Activated effector memory CD4-positive, alpha-beta T cell treated with Interleukin-2 at 50 U/mL for 16 hours (primary cell): ENCODE results near the gene GFI1.
"Not testable (repeated sequence)": the region's sequence is repeated elsewhere in the genome, so short reads cannot be mapped to it uniquely, and the experiment has no call there.

Experiments
- DNase-seq: peaks from one replicate; pipeline ENCODE4 v3.0.0-alpha.2; 2020

Gene GFI1

DNA sequence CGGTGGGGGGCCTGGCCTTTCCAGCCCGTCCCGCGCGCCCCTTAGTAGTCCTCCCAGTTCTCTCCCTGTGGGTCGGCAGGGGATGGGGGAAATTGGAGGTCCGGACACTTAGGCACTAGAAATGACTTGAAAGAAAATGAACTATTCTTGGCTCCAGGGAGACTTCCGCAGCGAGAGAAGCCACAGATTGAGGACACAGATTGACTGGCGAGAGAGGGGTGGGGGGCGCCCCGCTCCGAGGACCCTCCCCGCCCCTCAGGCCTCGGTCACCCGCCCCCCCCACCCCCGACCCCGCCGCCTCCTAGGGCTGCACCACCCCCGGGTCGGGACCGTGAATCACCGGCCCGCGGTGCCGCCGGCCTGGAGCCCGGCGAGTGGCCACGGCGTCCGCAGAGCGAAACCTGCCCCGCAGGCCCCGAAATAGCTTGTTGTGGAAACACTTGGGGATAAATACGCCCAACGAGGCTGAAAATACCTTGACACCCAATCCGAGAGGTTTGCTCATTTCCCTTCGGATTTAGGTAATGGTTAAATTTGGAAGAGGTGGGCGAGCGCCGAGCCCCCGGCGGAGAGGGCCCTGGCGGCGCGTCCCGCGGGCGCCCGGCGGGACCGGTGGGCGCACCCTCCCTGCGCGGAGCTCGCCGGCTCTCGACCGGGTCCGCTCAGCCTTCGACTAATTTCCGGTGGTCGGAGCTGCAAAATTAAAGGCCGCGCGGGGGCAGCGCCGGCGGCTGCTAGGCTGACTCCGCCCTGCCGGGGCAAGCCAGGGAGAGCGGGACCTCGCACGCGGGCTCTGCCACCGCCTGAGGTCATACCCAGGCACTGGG is at the start of gene GFI1:
Gene GFI1 (minus strand): TSS at position 675 of the 827 bp plus-strand sequence. CDS start 3,438 bp downstream, outside the sequence.
- peak; percentile 49 for DNase-seq

DNA sequence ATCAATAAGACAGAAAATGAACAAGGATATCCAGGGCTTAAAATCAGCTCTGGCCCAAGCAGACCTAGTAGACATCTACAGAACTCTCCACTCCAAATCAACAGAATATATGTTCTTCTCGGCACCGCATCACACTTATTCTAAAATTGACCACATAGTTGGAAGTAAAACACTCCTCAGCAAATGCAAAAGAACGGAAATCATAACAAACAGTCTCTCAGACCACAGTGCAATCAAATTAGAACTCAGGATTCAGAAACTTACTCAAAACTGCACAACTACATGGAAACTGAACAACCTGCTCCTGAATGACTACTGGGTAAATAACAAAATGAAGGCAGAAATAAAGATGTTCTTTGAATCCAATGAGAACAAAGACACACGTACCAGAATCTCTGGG is 45.6 kb upstream of the GFI1 start:
- not testable (repeated sequence) for DNase-seq

DNA sequence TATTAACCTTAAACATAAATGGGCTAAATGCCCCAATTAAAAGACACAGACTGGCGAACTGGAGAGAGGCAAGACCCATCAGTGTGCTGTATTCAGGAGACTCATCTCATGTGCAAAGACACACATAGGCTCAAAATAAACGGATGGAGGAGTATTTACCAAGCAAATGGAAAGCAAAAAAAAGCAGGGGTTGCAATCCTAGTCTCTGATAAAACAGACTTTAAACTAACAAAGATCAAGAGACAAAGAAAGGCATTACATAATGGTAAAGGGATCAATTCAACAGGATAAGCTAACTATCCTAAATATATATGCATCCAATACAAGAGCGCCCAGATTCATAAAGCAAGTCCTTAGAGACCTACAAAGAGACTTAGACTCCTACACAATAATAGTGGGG is 45.2 kb upstream of the GFI1 start:
- not testable (repeated sequence) for DNase-seq

DNA sequence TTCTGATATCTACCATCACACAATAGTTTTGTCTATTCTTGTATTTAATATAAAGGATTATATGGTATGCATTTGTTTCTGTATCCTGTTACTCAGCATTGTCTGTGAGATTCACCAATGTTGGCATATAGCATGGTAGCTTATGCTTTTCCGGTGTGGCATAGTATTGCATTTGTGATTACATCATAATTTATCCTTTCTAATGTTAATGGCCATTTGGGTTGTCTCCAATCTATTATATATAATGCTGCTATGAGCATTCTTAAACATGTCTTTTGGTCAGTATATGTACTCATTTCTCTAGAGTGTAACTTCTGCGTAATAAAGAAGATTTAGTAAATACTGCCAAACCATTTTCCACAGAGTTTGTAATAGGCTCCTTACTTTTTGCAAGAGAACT is 40.9 kb upstream of the GFI1 start:
- no peak for DNase-seq

DNA sequence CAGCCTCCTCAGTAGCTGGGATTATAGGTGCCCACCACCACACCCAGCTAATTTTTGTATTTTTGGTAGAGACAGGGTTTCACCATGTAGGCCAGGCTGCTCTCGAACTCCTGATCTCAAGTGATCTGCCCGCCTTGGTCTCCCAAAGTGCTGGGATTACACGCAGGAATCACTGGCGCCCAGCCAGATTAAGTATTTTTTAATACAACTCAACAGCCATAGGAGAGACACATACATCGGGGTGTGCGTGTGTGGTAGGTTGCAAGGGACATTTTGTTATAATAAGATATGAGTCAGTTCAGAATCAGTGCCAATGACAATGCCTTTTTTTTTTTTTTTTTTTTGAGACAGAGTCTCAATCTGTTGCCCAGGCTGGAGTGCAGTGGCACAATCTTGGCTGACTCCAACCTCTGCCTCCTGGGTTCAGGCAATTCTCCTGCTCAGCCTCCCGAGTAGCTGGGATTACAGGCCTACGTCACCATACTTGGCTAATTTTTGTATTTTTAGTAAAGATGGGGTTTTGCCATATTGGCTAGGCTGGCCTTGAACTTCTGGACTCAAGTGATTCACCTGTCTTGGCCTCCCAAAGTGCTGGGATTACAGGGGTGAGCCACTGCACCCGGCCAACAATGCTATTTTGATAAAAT is 38.3 kb upstream of the GFI1 start:
- DNase-seq, result not testable (repeated sequence)

DNA sequence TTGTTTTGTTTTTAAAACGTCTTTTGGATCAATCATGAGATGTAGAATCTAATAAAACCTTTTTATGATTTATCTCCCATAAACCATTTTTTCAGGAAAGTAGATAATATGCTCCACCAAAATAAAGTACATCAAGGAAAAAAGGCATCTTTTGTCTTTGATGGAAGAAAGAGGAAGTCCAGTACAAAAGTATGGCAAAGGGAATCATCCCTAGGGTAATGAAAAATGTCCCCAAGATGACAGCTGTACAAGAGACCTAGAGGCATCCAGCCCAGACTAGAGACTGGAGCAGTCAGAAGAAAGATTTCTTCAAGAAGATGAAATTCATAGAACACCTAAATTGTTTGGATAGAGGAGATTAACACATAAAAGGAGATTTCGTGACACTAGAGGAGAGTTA is 32.3 kb upstream of the GFI1 start:
- no peak for DNase-seq

DNA sequence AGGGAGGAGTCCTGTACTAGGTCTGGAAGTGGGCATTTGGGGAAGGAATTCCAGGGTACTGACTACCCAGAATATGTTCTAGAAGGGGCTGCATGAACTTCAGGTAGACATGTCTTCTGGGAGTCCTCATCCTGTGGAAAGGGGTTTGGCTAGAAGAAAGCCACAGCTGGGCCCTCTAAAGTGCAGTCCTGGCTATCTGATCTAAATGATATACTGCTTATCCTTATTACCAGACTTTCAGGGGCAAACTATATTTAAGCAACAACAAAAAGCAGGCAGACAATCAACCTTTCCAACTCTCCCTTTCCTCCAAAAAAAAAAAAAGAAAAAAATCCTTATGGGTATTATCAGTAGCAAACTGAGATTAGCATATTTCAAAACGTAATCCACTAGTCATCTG is 29.8 kb upstream of the GFI1 start:
- DNase-seq, result no peak

DNA sequence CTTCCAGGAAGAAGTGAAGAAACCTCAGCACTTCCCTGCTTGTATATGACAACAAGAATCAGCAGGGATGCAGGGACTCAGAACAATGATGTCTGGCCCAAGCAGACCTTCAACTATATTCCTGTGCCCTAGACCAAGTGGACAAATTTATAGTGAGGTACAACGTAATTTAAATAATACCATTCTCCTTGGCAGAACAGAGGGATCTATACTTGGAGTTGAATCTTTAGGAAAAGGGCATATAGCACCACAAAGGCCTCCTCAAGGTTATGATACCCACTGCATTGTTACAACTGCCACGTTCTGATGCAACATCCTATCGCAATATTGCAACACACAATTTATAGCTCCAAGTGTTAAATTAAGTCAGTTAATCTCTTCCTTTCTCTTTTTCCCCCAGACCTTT is 29.1 kb upstream of the GFI1 start:
- no peak for DNase-seq

DNA sequence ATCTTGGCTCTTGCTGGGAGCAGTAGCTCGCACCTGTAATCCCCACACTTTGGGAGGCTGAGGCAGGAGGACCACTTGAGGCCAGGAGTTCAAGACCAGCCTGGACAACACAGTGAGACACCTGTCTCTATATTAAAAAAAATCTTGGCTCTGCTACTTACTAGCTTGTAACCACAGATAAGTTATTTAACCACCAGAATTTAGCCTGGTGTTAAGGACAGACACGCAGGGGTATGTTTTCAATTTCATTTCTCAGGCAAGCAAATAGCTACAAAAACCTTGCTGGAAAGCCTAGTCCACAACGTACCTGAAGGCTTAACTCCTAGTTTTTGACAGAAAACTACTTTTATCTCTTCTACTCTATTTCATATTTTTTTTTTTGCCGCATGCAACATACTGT is 24.8 kb upstream of the GFI1 start:
- no peak for DNase-seq

DNA sequence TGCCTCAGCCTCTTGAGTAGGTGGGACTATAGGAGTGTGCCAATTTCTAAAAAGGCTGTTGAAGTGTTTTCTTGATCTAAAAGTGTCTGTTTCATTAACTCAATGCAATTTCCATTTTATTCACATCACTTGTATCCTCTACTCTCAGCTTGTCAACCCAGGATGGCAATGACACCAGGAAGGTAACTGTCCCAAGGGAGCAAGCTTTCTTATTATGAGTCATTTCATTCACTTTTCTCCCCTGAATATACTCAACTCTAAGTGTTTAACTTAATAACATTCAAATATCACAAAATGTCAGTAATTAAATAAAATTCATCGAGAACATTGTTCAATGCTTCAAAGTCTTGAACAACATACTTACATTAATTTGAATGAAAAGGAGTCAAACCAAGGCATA is 22.9 kb upstream of the GFI1 start:
- DNase-seq, result no peak

DNA sequence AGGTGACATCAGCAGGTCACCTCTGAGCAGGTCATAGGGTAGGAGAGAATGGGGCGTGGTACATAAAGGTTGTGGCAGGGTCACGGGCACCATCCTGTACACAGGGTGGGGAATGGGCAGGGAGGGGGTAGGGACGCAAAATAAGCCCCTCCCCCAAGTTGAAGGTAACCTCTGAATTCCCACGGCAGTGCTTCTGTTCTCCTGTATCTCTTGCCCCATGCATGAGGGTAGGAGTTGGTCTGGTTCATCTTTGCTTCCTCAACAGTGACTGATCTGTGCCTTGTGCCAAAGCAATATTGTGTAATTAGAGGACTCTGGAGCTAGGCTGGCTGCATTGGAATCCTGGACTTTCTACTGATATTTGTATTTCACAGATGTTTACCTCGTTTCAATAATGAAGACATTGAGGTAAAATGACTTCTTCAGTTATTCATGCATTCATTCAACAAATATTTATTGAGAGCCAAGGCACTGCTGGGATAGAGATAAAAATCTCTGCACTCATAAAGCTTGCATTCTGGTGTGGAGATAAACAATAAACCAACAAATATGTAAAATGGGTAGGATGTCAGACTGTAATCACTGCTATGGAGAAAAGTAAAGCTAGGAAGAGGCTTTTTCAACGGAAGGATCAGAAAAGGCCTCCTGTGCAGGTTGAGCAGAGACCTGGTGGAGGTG is 18.4 kb upstream of the GFI1 start:
- no peak for DNase-seq

DNA sequence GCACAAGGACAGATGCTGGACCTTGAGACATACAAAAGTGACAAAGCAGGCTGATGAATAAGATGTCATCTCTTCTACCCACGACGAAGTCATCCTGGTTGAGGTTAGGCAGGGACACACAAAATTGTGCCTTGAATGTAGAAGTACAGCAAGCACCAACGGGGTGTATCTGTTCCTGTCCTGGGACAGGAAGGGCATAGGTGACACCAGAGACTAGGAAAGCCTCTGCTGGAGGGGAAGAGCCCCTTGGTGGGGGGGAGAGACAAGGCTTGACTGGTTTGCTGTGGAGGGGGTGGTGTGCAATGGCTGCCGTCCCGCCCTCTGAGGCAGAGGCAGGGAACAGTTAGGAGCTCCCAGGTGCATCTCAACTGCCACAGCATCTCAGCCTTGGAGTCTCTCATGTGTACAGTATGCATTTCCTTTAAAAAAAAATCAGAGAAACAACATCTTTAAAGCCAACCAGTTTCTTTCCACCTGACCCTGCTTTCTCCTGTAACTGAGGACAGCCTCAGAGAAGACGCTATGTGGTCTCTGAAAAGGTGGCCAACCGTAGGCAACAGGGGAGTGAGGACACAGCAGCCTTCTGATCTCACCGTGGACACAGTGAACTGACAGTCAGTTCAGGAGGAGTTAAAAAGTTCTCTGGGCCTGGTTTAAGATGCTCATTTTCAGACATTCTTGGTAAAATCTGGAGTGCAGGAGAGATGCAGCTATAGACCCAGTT is 17.7 kb upstream of the GFI1 start:
- no peak for DNase-seq

DNA sequence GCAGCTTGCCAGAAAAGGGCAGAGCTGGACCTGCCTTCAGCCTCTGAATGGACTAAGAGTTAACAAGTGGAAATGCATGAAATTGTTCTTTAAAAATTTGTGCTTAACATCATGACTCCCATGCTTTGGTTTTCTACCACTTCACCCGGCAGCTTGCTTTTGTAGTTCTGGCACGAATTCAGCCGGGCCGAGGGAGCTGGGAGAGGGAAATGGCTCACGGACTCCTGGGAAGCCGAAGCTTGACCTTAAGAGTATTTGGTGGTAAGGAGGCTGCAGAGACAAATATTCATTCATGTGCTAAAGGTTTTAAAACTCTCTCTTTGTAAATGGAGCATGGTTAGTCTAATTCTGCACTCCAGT is 17.2 kb upstream of the GFI1 start:
- DNase-seq, result no peak

DNA sequence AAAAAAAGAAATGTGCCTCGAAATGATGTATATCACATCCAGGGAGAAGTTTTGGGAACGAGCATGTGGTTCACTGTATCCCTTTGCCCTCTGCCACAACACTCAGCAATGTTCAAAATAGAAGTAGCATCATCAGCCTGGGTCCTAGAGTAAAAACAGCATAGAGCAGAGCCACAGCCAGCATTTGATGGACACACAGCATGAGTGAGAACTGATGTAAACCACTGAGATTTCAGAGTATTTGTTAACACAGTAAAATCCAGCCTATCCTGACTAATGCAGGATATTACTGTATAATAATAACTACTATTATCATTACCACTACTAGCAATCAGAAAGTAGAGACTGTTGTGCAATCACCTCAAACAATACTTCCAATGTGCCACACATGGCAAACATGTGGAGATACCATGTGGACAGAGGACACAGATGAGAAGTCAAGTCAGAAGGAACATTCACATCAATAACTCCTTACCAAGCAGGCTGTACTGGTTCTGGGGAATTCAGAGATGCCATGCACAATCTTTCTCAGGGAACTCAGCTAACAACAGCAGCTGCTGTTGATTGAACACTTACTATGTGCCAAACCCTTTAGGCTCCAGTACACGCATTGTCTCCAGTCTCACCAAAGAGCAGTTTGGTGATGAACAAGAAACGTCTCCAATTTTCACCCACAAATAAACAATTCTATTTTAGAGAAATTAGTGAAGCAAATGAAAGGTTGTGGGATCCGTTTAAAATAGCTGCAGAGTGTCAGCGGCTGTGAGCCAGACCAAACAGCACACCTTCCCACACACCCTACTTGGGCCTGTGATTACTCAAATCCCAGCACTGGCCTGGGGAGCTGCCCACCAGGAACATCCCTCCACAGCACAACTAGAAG is 16.6 kb upstream of the GFI1 start:
- DNase-seq, result no peak

DNA sequence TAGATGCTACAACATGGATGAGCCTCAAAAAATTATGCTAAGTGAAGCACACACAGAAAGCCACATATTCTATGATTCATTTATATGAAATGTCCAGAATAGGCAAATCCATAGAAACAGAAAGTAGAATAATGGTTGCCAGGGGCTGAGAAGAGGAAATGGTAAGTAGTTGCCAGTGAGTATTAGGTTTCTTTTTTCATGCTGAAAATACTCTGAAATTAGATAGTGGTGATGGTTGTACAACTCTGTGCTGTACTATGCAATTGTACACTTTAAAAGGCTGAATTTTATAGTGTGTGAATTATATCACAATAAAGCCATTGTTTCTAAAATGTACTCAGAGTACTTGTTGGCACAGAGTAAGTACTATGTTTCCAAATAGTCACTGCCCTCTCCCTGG is 15.5 kb upstream of the GFI1 start:
- DNase-seq, result no peak

DNA sequence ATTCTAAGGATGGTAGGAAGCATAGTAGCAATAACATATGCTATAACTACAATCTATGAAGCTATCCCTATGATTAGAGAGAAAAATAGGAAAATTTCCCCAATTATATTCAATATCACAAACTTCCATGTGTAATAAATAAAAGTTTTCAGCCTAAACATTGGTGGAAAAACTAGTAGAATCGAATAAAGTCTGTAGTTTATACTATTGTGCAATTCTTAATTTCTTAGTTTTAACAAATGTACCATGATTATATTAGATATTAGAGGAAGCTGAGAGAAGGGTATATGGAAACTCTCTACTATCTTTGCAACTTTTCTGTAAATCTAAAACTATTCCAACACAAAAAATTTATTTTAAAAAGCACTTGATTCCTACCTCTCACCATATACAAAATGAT is 13.8 kb upstream of the GFI1 start:
- no peak for DNase-seq

DNA sequence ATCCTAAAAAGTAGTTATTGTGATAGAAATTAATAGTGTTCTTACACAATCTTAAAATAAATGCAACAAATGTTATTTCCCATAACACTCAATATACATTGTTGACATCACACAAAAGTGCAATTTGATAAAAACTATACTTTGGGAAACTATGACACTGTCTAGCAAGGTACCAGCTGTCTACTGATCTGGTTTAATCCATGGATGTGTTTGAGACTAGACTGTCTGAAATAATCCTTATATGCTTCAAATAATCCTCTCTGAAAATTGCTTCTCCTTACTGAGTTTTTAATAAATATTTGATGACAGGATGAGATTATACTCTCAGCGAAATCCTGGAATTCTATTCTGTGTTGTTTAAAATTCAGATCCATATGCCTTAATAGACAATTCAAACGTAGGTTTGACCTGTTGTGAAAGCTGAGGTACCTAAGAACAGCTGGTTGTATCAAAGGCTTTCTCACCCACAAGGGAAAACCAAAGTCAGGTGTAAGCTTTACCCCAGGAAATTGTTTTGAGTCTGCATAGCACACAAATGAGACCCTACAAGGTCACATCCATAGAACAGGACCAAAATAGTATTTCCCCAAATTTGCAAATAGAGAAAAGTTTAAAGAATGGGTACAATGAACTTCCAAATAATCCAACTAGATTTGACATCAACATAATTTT is 8.8 kb upstream of the GFI1 start:
- DNase-seq, result no peak

DNA sequence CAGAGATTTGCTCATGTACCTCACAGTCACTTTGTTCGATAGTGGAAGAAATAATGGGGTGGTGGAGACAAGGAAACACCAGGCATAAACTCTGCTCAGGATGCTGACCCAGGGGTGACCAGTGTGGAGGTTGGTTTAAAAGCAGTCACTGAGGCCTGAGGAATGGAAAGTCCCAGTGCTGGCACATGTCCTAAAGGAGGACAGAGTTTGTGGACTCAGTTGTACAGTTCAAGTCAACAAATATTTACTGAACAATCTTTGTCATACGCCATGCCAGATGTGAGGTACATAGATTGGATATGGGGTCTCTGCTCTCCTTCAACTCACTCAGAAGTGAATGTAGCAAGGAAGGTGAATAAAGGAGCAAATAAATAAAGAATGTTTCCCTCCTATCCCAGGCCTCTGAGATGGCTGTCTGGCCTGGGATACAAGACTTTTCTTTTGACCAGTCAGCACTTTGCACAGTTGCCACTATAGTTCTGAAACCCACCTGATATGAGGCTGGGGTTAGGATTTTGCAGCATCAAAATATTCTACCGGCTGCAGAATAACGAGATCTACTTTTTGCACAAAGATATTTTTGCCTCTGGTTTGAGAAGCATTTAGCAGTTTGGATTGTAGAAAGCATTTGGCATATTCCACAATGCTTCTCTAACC is 7.9 kb upstream of the GFI1 start:
- DNase-seq, result no peak

DNA sequence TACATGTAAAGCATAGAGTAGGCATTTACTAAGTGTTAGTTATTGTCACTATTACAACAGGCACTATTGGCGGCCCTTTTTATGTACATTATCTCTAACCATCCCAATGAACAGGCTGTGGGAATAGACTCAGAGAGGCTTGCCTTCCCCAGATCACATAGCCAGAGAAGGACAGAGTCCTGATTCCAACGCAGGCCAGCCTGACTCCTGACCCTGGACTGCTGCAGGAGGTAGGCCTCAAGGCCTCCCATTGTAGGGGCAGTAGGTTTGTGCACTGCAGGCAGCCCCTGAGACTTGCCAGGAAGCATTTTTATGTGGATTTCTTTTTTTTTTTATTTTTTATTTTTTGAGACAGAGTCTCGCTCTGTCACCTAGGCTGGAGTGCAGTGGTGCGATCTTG is 6.4 kb upstream of the GFI1 start:
- DNase-seq, result no peak

DNA sequence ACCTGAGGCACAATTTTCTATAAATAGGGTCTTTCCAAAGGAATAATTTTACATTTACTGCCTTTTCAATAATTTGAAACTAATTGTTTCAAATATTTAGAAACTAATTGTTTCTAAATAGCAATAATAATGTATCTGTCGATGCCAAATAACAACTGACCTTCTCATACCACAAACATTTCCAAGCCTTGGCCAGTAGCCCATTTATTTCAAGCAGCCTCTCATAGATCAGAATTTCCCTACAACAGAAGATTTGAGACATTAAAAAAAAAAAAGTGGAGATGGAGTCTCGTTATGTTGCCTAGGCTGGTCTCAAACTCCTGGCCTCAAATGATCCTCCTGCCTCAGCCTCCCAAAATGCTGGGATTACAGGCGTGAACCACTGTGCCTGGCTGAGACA is 2.1 kb upstream of the GFI1 start:
- DNase-seq, result no peak

DNA sequence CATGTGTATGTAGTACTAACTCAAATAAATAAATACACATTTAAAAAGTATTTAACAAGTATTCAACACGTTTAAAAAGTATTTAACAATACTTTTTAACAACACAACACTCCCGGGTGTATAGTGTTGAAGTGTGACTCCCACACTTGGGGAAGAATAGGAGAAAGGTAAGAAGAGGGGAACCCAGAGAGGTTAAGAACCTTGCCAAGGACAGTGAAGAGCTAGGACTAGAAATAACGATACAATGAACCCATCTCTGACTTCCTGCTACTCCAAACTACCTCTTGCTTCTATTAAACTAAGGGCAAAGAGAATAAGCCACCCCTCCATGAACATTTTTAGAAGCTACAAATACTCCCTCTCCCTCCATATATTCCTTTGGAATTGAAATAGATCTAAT is 1.7 kb upstream of the GFI1 start:
- DNase-seq, result no peak
